Measurements from ENCODE around the gene KRTAP29-1.
A peak's percentile ranks its signal among the peaks of the same experiment; 100 is the strongest.

DNA sequence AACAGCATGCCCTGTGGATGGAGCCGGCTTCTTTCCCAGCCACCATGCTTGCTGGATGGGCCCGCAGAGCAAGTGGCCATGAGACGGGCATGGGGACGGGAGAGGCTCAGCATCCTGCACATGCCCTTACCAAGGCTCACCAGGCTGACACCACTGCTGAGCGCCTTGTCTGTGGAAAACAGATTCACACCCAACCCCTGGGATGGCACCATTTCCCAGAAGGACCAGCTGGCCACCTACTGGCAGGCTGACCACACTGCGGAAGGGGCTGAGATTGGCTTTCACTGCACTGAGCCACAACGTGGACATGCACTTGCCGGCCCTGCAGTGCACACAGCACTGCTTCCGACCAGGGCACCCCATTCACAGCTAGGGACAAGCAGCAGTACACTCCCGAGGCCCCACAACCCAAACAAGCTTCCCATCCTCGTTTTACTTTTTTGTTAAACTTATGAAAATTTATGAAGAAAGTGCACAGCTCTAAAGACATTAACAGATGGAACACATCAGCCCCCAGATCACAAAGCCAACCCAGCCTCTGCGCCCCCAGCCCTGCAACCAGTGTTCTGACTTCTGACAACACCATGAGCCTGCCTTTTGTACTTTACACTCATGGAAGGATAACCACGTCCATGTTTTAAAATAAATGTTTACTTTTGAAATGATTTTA lies 26.8 kb upstream of the KRTAP29-1 start:
- peak; percentile 73 for TF ChIP-seq CTCF (IDR thresholded peaks at IDR 0.05)
- TF ChIP-seq, protein P1, sequence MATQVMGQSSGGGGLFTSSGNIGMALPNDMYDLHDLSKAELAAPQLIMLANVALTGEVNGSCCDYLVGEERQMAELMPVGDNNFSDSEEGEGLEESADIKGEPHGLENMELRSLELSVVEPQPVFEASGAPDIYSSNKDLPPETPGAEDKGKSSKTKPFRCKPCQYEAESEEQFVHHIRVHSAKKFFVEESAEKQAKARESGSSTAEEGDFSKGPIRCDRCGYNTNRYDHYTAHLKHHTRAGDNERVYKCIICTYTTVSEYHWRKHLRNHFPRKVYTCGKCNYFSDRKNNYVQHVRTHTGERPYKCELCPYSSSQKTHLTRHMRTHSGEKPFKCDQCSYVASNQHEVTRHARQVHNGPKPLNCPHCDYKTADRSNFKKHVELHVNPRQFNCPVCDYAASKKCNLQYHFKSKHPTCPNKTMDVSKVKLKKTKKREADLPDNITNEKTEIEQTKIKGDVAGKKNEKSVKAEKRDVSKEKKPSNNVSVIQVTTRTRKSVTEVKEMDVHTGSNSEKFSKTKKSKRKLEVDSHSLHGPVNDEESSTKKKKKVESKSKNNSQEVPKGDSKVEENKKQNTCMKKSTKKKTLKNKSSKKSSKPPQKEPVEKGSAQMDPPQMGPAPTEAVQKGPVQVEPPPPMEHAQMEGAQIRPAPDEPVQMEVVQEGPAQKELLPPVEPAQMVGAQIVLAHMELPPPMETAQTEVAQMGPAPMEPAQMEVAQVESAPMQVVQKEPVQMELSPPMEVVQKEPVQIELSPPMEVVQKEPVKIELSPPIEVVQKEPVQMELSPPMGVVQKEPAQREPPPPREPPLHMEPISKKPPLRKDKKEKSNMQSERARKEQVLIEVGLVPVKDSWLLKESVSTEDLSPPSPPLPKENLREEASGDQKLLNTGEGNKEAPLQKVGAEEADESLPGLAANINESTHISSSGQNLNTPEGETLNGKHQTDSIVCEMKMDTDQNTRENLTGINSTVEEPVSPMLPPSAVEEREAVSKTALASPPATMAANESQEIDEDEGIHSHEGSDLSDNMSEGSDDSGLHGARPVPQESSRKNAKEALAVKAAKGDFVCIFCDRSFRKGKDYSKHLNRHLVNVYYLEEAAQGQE (IDR thresholded peaks at IDR 0.05) = no peak
- no peak for TF ChIP-seq MYC (IDR thresholded peaks at IDR 0.05; ENCODE audit: borderline replicate concordance, low read length)
- no peak for TF ChIP-seq TP53 (CRISPR knock-in tag; IDR thresholded peaks at IDR 0.05)
- no peak for TF ChIP-seq EP300 (IDR thresholded peaks at IDR 0.05)
- TF ChIP-seq RAD21 (conservative IDR thresholded peaks at IDR 0.05 in 1 of 2, IDR thresholded peaks at IDR 0.05 in 1 of 2) = peak; percentile 88 to 95
- no peak for TF ChIP-seq JUNB (IDR thresholded peaks at IDR 0.05)
- no peak for TF ChIP-seq HOXB13 (CRISPR knock-in tag; IDR thresholded peaks at IDR 0.05; ENCODE audit: low read depth)
- TF ChIP-seq FOSL2 (IDR thresholded peaks at IDR 0.05) = no peak
- TF ChIP-seq FOSL2 (CRISPR knock-in tag; IDR thresholded peaks at IDR 0.05) = no peak
- no peak for TF ChIP-seq POLR2A (IDR thresholded peaks at IDR 0.05; ENCODE audit: low read length)
- TF ChIP-seq, protein P2, sequence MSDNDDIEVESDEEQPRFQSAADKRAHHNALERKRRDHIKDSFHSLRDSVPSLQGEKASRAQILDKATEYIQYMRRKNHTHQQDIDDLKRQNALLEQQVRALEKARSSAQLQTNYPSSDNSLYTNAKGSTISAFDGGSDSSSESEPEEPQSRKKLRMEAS (IDR thresholded peaks at IDR 0.05) = peak; percentile 65
- TF ChIP-seq RFX5 (IDR thresholded peaks at IDR 0.05) = no peak
- no peak for TF ChIP-seq ZNF302 (CRISPR knock-in tag; IDR thresholded peaks at IDR 0.05)
- no peak for TF ChIP-seq ZSCAN20 (CRISPR knock-in tag; IDR thresholded peaks at IDR 0.05)

Data from A549 (cell line).